GM21447 (cell line): ENCODE data around the gene OR3A3.
"Not testable (repeated sequence)": the region's sequence is repeated elsewhere in the genome, so short reads cannot be mapped to it uniquely, and the experiment has no call there.

Experiments used
- ATAC-seq: cut with Tn5 transposase; IDR thresholded peaks from one replicate; pipeline ENCODE4 v1.9.1; 2021; ENCODE audit not compliant: unreplicated experiment

OR3A3 gene

GRCh38 chr17:3411070-3411469 is at the start of gene OR3A3:
Gene OR3A3 (plus strand): TSS chr17:3411370.
- ATAC-seq = no peak

- ATAC-seq = not testable (repeated sequence)
These were observed 40.0 kb upstream of the OR3A3 start for GRCh38 chr17:3371167-3371566.

GRCh38 chr17:3378321-3378720 is 32.8 kb upstream of the OR3A3 start:
- no peak for ATAC-seq

- ATAC-seq = no peak
These were observed 29.2 kb upstream of the OR3A3 start for GRCh38 chr17:3381957-3382356.

GRCh38 chr17:3385869-3386816 is 25.0 kb upstream of the OR3A3 start, which contains the start of gene OR3A2:
Gene OR3A2 (minus strand): TSS chr17:3386308.
- no peak for ATAC-seq

- ATAC-seq = no peak
These were observed 21.4 kb upstream of the OR3A3 start for GRCh38 chr17:3389791-3390190.

GRCh38 chr17:3397801-3398200 is 13.4 kb upstream of the OR3A3 start:
- not testable (repeated sequence) for ATAC-seq

GRCh38 chr17:3398310-3398709 is 12.9 kb upstream of the OR3A3 start, which contains the start of gene OR1E1:
Gene OR1E1 (minus strand): TSS chr17:3398410. CDS start chr17:3398410, 0 bp downstream.
- no peak for ATAC-seq

- ATAC-seq = no peak
These were observed 11.1 kb upstream of the OR3A3 start for GRCh38 chr17:3400055-3400454.

GRCh38 chr17:3401786-3402185 is 9.4 kb upstream of the OR3A3 start:
- no peak for ATAC-seq

- not testable (repeated sequence) for ATAC-seq
These were observed 7.3 kb upstream of the OR3A3 start for GRCh38 chr17:3403856-3404255.

GRCh38 chr17:3412216-3412615 is 1.0 kb downstream of the OR3A3 start:
- not testable (repeated sequence) for ATAC-seq

- no peak for ATAC-seq
These were observed 4.4 kb downstream of the OR3A3 start for GRCh38 chr17:3415610-3416009.

- no peak for ATAC-seq
These were observed 7.1 kb downstream of the OR3A3 start for GRCh38 chr17:3418222-3418621.

GRCh38 chr17:3433215-3433614 is 22.0 kb downstream of the OR3A3 start:
- not testable (repeated sequence) for ATAC-seq

- no peak for ATAC-seq
These were observed 22.6 kb downstream of the OR3A3 start, which contains the start of gene OR1E2 for GRCh38 chr17:3433741-3434140. Gene OR1E2 (minus strand): TSS chr17:3433841. CDS start chr17:3433841, 0 bp downstream.

- ATAC-seq = no peak
These were observed 27.2 kb downstream of the OR3A3 start for GRCh38 chr17:3438368-3438767.

- ATAC-seq = no peak
These were observed 29.3 kb downstream of the OR3A3 start for GRCh38 chr17:3440451-3440850.

GRCh38 chr17:3447625-3448024 is 36.5 kb downstream of the OR3A3 start:
- ATAC-seq = no peak

GRCh38 chr17:3448059-3448665 is 37.0 kb downstream of the OR3A3 start:
- no peak for ATAC-seq

GRCh38 chr17:3466355-3466754 is 55.2 kb downstream of the OR3A3 start:
- ATAC-seq = not testable (repeated sequence)

- ATAC-seq = no peak
These were observed 58.4 kb downstream of the OR3A3 start for GRCh38 chr17:3469529-3469928.
